NCI-H774 (cell line): ENCODE data around the gene LBX1.
"Not testable (repeated sequence)": the region's sequence is repeated elsewhere in the genome, so short reads cannot be mapped to it uniquely, and the experiment has no call there.

Source experiments
- DNase-seq: peaks from one replicate; lab custom pipeline; 2025; lab: John Stamatoyannopoulos, UW

Gene LBX1

DNA sequence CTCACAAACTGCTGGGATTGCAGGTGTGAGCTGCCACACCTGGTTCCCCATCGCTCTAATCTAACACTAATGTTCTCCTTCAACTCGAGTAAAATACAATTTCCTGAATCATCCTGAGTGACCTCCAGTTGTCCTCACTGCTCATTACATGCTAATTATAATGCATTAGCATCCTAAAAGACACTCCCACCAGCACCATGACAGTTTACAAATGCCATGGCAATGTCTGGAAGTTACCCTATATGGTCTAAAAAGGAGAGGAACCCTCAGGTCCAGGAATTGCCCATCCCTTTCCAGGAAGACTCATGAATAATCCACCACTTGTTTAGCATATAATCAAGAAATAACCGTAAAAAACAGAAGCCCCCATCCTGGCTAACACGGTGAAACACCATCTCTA is 26.6 kb downstream of the LBX1 start:
- not testable (repeated sequence) for DNase-seq

DNA sequence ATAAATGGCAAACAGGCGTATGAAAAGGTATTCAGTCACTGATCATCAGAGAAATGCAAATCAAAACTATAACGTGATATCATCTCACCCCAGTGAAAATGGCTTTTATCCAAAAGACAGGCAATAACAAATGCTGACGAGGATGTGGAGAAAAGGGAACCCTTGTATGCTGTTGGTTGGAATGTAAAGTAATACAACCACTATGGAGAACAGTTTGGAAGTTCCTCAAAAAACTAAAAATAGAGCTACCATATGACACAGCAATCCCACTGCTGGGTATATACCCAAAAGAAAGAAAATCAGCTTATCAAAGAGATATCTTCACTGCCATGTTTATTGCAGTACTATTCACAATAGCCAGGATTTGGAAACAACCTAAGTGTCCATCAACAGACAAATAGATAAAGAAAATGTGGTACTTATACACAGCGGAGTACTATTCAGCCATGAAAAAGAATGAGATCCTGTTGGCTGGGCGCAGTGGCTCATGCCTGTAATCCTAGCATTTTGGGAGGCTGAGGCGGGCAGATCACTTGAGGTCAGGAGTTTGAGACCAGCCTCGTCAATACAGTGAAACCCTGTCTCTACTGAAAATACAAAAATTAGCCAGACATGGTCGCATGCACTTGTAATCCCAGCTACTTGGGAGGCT is 30.8 kb downstream of the LBX1 start:
- DNase-seq: not testable (repeated sequence)

DNA sequence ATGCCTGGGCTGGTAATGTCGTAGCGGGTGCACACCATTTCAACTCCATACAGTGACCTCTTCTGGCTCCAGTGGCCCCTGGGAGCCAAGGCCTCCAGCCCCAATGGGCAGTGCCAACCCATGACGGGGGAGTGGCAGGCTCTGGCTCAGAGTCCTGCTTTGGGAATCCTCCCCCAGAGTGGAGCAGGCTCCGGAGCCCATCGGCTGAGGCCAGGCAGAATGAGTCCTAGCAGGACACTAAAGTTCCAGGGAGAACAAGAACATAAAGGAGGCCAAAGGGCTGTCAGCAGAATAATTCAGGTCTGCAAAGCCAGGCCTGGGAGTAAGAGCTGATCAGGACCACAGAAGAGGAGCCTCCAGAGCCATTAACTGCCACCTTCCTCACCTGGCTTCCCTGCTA is 33.3 kb downstream of the LBX1 start:
- DNase-seq: no peak

DNA sequence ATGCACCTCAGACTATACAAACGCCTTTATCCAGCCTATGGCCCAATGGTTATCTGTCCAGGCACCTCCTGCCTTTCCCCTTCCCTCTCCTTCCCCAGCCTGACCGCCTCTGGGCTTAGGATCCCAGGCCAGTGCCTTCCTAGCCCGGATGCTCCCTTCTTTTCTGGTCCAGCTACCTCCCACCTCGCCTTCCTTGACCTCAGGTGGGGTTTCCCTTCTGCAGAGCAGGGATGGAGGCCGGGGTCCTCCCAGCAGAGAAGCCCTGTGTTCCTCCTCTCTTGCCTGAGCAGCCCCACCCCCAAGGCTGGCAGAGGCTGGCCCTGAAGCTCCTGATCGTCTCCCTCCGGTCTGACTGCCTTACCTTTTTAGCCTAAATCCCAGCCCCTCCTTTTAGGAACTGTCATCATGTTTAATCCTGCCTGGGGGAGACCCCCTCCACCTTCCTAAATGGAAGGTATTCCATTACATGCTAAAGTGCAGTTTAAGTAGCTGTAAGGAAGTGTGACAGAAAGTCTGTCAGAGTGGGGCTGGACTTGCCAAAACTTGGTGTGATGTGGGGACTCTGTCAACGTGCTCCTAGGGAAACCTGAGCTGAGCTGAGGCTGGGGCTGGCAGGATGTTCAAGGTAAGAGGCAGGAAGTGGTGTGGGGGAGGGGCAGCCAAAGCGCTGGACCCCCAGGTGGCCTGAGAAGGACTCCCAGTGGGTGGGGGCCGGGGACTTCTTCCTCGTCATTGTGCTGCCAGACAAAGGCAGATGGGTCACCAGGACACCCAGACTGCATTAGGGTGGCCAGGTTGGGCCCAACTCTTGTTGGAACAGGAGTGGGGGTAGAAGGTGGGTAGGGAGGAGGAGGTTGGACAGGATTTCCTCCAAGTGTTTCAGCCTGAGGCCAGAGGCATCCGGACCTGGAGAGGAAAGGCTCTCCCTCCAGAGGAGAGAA is 39.5 kb downstream of the LBX1 start:
- no peak for DNase-seq

DNA sequence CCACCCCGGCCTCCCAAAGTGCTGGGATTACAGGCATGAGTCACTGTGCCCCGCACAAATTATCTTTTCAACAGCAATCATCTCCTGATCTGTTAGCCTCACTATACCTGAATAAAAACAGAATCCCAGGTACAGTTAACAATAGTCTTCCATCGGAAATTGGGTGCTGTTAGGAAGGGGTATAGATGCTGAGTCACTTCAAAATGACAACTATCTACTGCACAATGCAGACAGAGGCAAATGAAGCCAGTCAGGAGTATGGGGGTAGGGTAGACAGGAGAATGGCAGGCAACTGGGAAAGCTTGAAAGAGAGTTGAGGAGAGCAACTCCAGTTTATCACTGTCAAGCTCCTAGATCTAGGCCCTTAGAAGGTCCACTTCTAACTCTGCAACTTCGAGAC is 40.3 kb downstream of the LBX1 start:
- DNase-seq: no peak

DNA sequence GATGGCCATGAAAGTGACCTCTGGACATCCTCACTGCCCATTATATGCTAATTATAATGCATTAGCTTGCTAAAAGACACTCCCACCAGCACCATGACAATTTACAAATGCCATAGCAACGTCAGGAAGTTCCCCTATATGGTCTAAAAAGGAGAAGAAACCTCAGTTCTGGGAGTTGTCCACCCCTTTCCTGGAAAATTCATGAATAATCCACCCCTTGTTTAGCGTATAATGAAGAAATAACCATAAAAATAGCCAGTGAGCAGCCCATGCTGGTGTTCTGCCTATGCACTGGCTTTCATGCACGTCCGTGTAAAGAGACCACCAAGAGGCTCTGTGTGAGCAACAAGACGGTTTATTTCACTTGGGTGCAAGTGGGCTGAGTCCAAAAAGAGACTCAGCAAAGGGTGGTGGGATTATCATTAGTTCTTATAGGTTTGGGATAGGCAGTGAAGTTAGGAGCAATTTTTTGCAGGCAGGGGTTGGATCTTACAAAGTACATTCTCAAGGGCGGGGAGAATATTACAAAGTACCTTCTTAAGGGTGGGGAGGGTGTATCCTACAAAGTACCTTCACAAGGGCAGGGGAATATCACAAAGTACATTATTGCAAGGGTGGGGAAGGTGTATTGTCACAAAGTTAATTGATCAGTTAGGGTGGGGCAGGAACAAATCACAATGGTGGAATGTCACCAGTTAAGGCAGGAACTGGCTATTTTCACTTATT is 45.6 kb downstream of the LBX1 start:
- no peak for DNase-seq

DNA sequence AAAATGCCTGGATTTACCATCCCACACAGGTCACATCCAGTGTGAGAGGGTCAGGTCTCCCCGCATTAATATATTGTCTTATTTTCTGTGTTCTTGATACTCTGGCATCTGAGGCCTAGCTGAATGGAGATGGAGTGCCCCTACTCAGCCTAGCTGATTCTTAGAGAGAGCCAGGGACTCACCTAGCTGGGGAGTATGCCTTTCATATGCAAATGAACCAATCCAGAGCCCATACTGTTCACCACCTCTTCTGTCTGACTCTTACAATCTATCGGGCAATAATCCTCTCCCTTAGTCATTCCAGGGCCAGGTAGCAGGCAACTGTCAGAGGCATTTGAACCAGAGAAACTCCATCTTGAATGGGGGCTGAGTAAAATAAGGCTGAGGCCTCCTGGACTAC is 46.3 kb downstream of the LBX1 start:
- no peak for DNase-seq
